ENCODE results near the gene DRAXIN.

DRAXIN gene

GRCh38 chr1:11680270-11681070 lies 11.0 kb upstream of the DRAXIN start:
- no peak for TF ChIP-seq CTCF (IDR thresholded peaks at IDR 0.05; ENCODE audit: low read depth, low read length)
- no peak for DNase-seq (ENCODE audit: extremely low read depth, low read depth)

- peak; percentile 43 for DNase-seq (ENCODE audit: extremely low read depth, low read depth)
- no peak for TF ChIP-seq CTCF (IDR thresholded peaks at IDR 0.05; ENCODE audit: low read depth, low read length)
These were observed 10.3 kb upstream of the DRAXIN start, which contains the start of gene MAD2L2 for GRCh38 chr1:11681071-11681771. TSS of gene MAD2L2 (minus strand) at chr1:11681148. CDS start at chr1:11680601, 547 bp downstream.

GRCh38 chr1:11682287-11682771 lies 9.2 kb upstream of the DRAXIN start:
- no peak for TF ChIP-seq CTCF (IDR thresholded peaks at IDR 0.05; ENCODE audit: low read depth, low read length)
- DNase-seq (ENCODE audit: extremely low read depth, low read depth): no peak

GRCh38 chr1:11682799-11683198 lies 8.7 kb upstream of the DRAXIN start:
- DNase-seq (ENCODE audit: extremely low read depth, low read depth): no peak
- TF ChIP-seq CTCF (IDR thresholded peaks at IDR 0.05; ENCODE audit: low read depth, low read length): no peak

GRCh38 chr1:11684070-11684469 lies 7.4 kb upstream of the DRAXIN start:
- no peak for DNase-seq (ENCODE audit: extremely low read depth, low read depth)
- TF ChIP-seq CTCF (IDR thresholded peaks at IDR 0.05; ENCODE audit: low read depth, low read length): no peak

GRCh38 chr1:11685210-11685752 lies 6.2 kb upstream of the DRAXIN start:
- no peak for DNase-seq (ENCODE audit: extremely low read depth, low read depth)
- TF ChIP-seq CTCF (IDR thresholded peaks at IDR 0.05; ENCODE audit: low read depth, low read length): no peak

GRCh38 chr1:11688506-11688905 lies 3.0 kb upstream of the DRAXIN start:
- TF ChIP-seq CTCF (IDR thresholded peaks at IDR 0.05; ENCODE audit: low read depth, low read length): no peak
- DNase-seq (ENCODE audit: extremely low read depth, low read depth): no peak

All from AG09319 (cell line).